Skeletal muscle tissue (tissue), 4 donors: Measurements from ENCODE around the gene PLEKHG4. TPM values are rescaled to one million over a fixed set of nuclear protein-coding genes. Genes with fewer than 3 reads are reported as not detected.

Experiments used
- H3K27ac ChIP-seq: one replicate; pipeline ENCODE4 v1.7.0; 2013; ENCODE audit warnings: mild to moderate bottlenecking, low read depth, low read length, inconsistent platforms
- H3K27me3 ChIP-seq, 3 donors: one replicate each; pipeline ENCODE4 v1.7.0; 2013; ENCODE audit warnings: low read length in 3 of 3; ENCODE audit not compliant: control insufficient read depth in 3 of 3, insufficient read depth in 3 of 3
- H3K36me3 ChIP-seq, 3 donors: one replicate each; pipeline ENCODE4 v1.7.0; 2013; ENCODE audit warnings: low read length in 3 of 3; ENCODE audit not compliant: control insufficient read depth in 3 of 3, insufficient read depth in 3 of 3
- H3K4me1 ChIP-seq, 3 donors: one replicate each; pipeline ENCODE4 v1.7.0; 2013; ENCODE audit warnings: low read length in 3 of 3, mild to moderate bottlenecking in 3 of 3; ENCODE audit not compliant: control insufficient read depth in 3 of 3, insufficient read depth in 3 of 3
- H3K4me3 ChIP-seq, 3 donors: one replicate each; pipeline ENCODE4 v1.7.0; 2013; ENCODE audit warnings: low read length in 3 of 3
- H3K9ac ChIP-seq, 3 donors: one replicate each; pipeline ENCODE4 v1.7.0; 2013; ENCODE audit warnings: low read length in 3 of 3, mild to moderate bottlenecking in 3 of 3, moderate library complexity in 2 of 3, low read depth in 1 of 3
- H3K9me3 ChIP-seq, 3 donors: one replicate each; pipeline ENCODE4 v1.7.0; 2013; ENCODE audit warnings: low read length in 3 of 3; ENCODE audit not compliant: control insufficient read depth in 3 of 3
- total RNA-seq: library from RNA; depleted of rRNA; stranded (reverse); fragments of >200 nt; gene quantifications from one replicate; pipeline ENCODE4 v1.2.3, GENCODE V29; 2014
- donor health status: Osteomylitis.

PLEKHG4 gene
- total RNA-seq, 1 donor from 2014 or later, result 7.3 TPM

- peaks cover 47 to 55% (median 49%) of the 10 kb centered on the region in 3 donors for H3K4me1 ChIP-seq
- peak overlapping the region in 1 of 3 donors; percentile 79 for H3K9ac ChIP-seq
- H3K9me3 ChIP-seq, result no peaks in the 10 kb centered on the region
- H3K36me3 ChIP-seq, result peaks cover 56 to 62% (median 57%) of the 10 kb centered on the region in 3 donors
- no peak overlapping the region for H3K4me3 ChIP-seq
- peak overlapping the region; percentile 3 for H3K27ac ChIP-seq
- H3K27me3 ChIP-seq, result no peaks in the 10 kb centered on the region
Measured at GRCh38 chr16:67237396-67238277, 41.7 kb upstream of the PLEKHG4 start.

GRCh38 chr16:67238278-67238575 lies 41.1 kb upstream of the PLEKHG4 start:
- Histone ChIP-seq H3K27me3 (no peaks in the 10 kb centered on the region), H3K27ac (peak overlapping the region; percentile 3), H3K9ac (peak overlapping the region in 1 of 3 donors; percentile 79), H3K4me3 (no peak overlapping the region), H3K4me1 (peaks cover 51 to 59% (median 54%) of the 10 kb centered on the region in 3 donors), H3K9me3 (no peaks in the 10 kb centered on the region), H3K36me3 (peaks cover 54 to 61% (median 56%) of the 10 kb centered on the region in 3 donors)

GRCh38 chr16:67238806-67239470 lies 40.4 kb upstream of the PLEKHG4 start:
- H3K36me3 ChIP-seq, result peaks cover 50 to 55% (median 50%) of the 10 kb centered on the region in 3 donors
- no peaks in the 10 kb centered on the region for H3K27me3 ChIP-seq
- H3K4me1 ChIP-seq, result peaks cover 58 to 66% (median 61%) of the 10 kb centered on the region in 3 donors
- H3K27ac ChIP-seq, result peak overlapping the region; percentile 98
- no peaks in the 10 kb centered on the region for H3K9me3 ChIP-seq
- H3K4me3 ChIP-seq, result peak overlapping the region in 1 of 3 donors; percentile 13
- H3K9ac ChIP-seq, result peak overlapping the region; percentile 34 to 79 (median 38)

DNA sequence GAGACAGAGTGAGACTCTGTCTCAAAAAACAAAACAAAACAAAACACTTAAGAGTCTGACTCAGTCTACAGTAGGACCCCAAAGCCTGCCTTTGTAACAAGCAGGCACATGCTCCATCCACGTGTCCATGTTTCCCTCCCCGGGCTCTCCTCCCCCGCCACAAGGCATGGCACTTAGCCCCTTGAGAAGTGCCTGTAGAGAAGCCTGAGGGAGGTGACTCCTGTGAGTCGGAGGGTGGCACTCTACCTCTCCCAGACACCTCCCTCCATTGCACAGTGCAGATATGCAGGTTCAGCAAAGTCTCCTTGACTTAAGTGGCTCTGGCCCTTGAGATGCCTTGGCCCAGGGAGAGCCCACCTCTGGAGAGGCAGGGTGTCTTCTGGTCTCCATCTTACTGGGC lies 38.8 kb upstream of the PLEKHG4 start:
- Histone ChIP-seq H3K9ac (peak overlapping the region; percentile 4 to 79 (median 70)), H3K4me3 (peak overlapping the region; percentile 13 to 45 (median 40)), H3K9me3 (no peaks in the 10 kb centered on the region), H3K4me1 (peaks cover 74 to 82% (median 76%) of the 10 kb centered on the region in 3 donors), H3K36me3 (peaks cover 37 to 40% (median 37%) of the 10 kb centered on the region in 3 donors), H3K27me3 (no peaks in the 10 kb centered on the region), H3K27ac (peak overlapping the region; percentile 98)

DNA sequence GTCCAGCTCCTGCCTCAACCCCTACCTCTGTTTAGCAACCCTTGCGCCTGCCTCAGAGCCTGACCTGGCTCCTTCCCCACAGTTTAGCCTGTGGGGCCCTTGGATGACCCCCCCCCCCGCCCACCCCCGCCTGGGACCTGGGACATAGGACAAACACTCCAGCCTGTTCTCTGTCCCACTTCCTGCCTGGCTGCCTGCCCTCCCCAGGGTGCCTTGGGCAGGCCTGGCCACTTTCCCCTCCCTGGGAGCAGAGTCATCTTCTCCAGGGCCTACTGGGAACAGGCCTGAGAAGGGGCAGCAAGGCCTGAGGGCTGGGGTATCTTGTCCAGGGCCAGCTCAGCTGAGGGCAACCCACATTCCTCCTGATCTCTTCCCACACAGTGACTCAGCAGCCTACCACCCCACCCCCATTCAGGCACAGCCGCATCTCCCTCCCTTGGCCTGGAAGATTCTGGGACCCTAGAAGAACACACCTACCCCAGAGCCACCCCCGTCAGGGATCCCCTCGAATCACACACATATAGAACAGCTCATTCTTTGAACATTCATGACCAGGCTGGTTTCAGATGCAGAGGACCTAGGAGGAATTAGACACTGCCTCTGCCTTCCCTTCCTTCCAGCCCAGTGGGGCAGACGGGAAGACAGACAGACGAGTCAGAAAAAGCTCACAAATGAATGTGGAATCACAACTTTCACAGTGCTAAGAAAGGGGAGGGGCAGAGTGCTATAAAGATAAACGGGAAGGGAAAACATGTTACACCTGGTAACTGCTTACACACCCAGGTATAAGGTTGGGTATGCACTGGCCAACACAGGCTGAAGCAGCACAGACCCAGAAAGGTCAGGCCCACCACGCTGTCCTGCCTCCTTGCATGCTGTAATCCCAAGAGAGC lies 38.1 kb upstream of the PLEKHG4 start:
- Histone ChIP-seq H3K9me3 (no peaks in the 10 kb centered on the region), H3K4me1 (peaks cover 79 to 83% (median 80%) of the 10 kb centered on the region in 3 donors), H3K9ac (peak overlapping the region; percentile 59 to 84 (median 69)), H3K4me3 (peak overlapping the region; percentile 33 to 52 (median 34)), H3K27ac (peak overlapping the region; percentile 98), H3K36me3 (peaks cover 30 to 32% (median 30%) of the 10 kb centered on the region in 3 donors), H3K27me3 (no peaks in the 10 kb centered on the region)

- peaks cover 79 to 81% (median 80%) of the 10 kb centered on the region in 3 donors for H3K4me1 ChIP-seq
- H3K9ac ChIP-seq, result peak overlapping the region; percentile 57 to 84 (median 62)
- H3K27me3 ChIP-seq, result no peaks in the 10 kb centered on the region
- peaks cover 22 to 24% (median 23%) of the 10 kb centered on the region in 3 donors for H3K36me3 ChIP-seq
- peak overlapping the region; percentile 98 for H3K27ac ChIP-seq
- H3K4me3 ChIP-seq, result peak overlapping the region in 2 of 3 donors; percentile 34 to 49
- H3K9me3 ChIP-seq, result no peaks in the 10 kb centered on the region
Measured at GRCh38 chr16:67242138-67242730, 37.1 kb upstream of the PLEKHG4 start.

- H3K9ac ChIP-seq, result peak overlapping the region; percentile 76 to 99 (median 98)
- H3K27ac ChIP-seq, result peak overlapping the region; percentile 99
- peaks cover 9 to 12% (median 12%) of the 10 kb centered on the region in 3 donors for H3K36me3 ChIP-seq
- peak overlapping the region; percentile 42 to 91 (median 48) for H3K4me3 ChIP-seq
- no peaks in the 10 kb centered on the region for H3K9me3 ChIP-seq
- no peaks in the 10 kb centered on the region for H3K27me3 ChIP-seq
- peaks cover 81 to 82% (median 82%) of the 10 kb centered on the region in 3 donors for H3K4me1 ChIP-seq
Measured at GRCh38 chr16:67243481-67243880, 35.9 kb upstream of the PLEKHG4 start.

- Histone ChIP-seq H3K27ac (peak overlapping the region; percentile 99), H3K27me3 (peaks cover 0 to 4% (median 0%) of the 10 kb centered on the region in 3 donors), H3K36me3 (peaks cover 0 to 2% (median under 1%) of the 10 kb centered on the region in 3 donors), H3K9me3 (no peaks in the 10 kb centered on the region), H3K9ac (peak overlapping the region; percentile 98 to 99 (median 99)), H3K4me3 (peak overlapping the region; percentile 74 to 91 (median 86)), H3K4me1 (peaks cover 77 to 79% (median 79%) of the 10 kb centered on the region in 3 donors)
Measured at GRCh38 chr16:67244387-67245185, 34.7 kb upstream of the PLEKHG4 start.
